HG03469 (cell line): ENCODE measurements around the gene TMEM132D.

ENCODE experiments used
- ATAC-seq: cut with Tn5 transposase; IDR thresholded peaks from one replicate; pipeline ENCODE4 v1.9.1; 2021; ENCODE audit warnings: mild to moderate bottlenecking, moderate library complexity, moderate number of reproducible peaks; ENCODE audit not compliant: unreplicated experiment

The TMEM132D gene

GRCh38 chr12:129028844-129029243, 875.0 kb downstream of the TMEM132D start:
- no peak for ATAC-seq

GRCh38 chr12:129025055-129025454, 878.8 kb downstream of the TMEM132D start:
- no peak for ATAC-seq
